ENCODE data around the gene CACNA2D2. TPM values are rescaled to one million over a fixed set of nuclear protein-coding genes. Genes with fewer than 3 reads are reported as not detected.

The CACNA2D2 gene
- total RNA-seq, 4 donors from 2014 or later, result 1.5 to 3.3 (median 2.9) TPM

DNA sequence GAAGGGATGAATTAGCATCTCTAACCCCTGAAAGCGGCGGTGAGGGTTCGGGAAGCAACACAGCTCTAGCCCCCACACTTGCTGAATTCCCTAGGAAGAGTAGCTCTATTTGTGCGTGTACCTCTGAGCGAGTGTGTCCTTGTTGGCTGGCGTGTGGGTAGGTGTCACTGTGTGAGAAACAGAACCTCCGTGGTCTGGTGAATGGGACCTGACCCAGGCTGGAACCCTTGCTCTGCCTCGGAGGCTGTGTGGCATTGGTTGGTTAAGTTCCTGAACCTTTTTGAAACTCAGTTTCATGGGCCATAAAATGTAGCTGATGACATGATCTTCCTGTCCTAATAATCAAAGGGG lies 143.7 kb downstream of the CACNA2D2 start:
- Histone ChIP-seq H3K36me3 (peaks cover 7% of the 10 kb centered on the region in 2 donors), H3K9me3 (no peaks in the 10 kb centered on the region), H3K4me1 (peaks cover 41 to 47% of the 10 kb centered on the region in 2 donors), H3K27ac (peak overlapping the region in 1 of 3 donors; percentile 90), H3K27me3 (no peaks in the 10 kb centered on the region), H3K4me3 (replicated peaks in 1 of 3) (no peak overlapping the region)
- TF ChIP-seq, protein P1, sequence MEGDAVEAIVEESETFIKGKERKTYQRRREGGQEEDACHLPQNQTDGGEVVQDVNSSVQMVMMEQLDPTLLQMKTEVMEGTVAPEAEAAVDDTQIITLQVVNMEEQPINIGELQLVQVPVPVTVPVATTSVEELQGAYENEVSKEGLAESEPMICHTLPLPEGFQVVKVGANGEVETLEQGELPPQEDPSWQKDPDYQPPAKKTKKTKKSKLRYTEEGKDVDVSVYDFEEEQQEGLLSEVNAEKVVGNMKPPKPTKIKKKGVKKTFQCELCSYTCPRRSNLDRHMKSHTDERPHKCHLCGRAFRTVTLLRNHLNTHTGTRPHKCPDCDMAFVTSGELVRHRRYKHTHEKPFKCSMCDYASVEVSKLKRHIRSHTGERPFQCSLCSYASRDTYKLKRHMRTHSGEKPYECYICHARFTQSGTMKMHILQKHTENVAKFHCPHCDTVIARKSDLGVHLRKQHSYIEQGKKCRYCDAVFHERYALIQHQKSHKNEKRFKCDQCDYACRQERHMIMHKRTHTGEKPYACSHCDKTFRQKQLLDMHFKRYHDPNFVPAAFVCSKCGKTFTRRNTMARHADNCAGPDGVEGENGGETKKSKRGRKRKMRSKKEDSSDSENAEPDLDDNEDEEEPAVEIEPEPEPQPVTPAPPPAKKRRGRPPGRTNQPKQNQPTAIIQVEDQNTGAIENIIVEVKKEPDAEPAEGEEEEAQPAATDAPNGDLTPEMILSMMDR (IDR thresholded peaks at IDR 0.05), result no peak
- TF ChIP-seq POLR2A (IDR thresholded peaks at IDR 0.05), result no peak
- no peak for DNase-seq
- intact Hi-C loops (cut with DNase I), result no loop called here
- WGBS, 2 donors, result 31 to 35% methylated on average over 8 of the region's 8 CpGs

DNA sequence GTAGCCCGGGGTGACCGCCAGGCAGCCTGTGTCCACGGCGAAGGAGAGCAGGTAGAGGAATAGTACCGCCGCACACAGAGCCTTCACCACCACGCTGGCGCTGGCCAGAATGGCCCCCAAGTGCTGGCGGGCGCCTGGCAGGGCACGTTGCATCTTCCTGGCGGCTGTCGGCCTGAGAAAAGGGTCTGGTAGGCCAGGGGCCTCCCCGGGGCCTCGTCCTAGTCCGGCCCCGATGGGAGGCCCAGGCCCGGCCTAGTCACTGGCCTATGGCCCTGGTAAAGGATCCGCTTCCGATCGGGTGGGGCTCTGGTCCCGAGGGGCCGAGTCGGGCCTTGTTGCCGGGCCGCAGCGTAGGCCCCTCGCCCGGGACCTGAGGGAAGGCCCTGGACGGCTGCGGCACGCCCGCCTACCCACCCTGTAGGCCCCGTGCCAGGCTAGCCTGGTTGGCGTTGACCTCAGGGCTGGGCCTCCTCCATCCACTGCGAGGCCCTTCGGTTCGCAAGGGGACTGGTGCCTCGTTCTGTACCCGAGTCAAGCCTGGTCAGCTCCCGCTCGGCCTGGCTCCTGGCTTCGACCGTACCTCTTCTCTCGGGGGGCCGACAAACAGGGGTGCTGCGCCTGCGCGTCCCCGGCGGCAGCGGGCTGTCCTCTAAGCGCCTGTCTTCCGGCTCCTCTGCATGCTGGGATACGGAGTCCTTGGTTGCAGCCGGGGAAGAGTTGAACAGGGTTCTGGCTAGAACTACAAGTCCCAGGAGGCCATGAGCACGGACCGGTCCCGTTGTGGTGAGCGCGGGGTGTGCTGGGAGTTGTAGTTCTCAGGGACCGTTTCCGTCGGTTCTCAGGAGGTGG lies 144.3 kb downstream of the CACNA2D2 start, which contains the start of gene TMEM115:
TMEM115 (minus strand) TSS at position 611 of the 849 bp plus-strand sequence; CDS start at position 153, 458 bp downstream.
- WGBS, 2 donors, result 0 to 3% methylated on average over 13 to 14 of the region's 64 CpGs
- H3K9me3 ChIP-seq, result no peaks in the 10 kb centered on the region
- intact Hi-C loops (cut with DNase I), result no loop called here
- peak within 1 kb of the TSS; percentile 58 to 92 (median 87) for H3K4me3 ChIP-seq (replicated peaks in 1 of 3)
- peaks cover 13% of the 10 kb centered on the region in 2 donors for H3K36me3 ChIP-seq
- peak within 1 kb of the TSS; percentile 85 to 90 (median 89) for H3K27ac ChIP-seq
- TF ChIP-seq, protein P1 (IDR thresholded peaks at IDR 0.05), result no peak
- peak; percentile 38 to 83 for TF ChIP-seq POLR2A (IDR thresholded peaks at IDR 0.05)
- DNase-seq, result peak; percentile 98
- H3K27me3 ChIP-seq, result no peaks in the 10 kb centered on the region
- H3K4me1 ChIP-seq, result peaks cover 36 to 44% of the 10 kb centered on the region in 2 donors

DNA sequence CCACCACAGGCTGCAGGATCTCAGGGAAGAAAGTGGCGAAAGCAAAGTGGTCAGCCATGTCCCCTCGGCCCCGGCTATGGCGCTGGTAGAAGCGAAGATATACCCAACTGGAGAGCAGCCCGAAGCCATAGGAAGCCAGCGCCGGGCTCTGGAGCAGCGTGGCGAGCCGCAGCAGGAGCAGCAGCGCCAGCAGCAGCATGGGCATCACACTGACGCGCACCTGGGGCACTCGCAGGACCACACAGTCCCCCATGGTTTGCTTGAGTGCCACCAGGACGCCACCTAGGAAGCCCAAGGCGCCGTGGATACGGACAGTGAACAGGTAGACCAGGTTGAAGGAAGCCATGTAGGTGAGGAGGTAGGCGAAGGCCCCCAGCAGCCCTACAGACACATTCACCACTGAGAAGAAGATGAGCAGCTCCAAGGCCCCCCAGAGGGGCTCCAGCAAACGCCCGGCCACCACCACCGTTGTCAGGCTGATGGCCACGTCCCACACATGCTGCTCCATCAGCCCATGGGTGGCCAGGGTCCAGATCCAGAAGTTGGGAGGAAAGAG lies 145.0 kb downstream of the CACNA2D2 start:
- H3K27me3 ChIP-seq, result no peaks in the 10 kb centered on the region
- no peak for DNase-seq
- peak overlapping the region; percentile 58 to 92 (median 87) for H3K4me3 ChIP-seq (replicated peaks in 1 of 3)
- 22 to 41% methylated on average over 17 to 22 of the region's 24 CpGs for WGBS, 2 donors
- H3K9me3 ChIP-seq, result no peaks in the 10 kb centered on the region
- peaks cover 36 to 44% of the 10 kb centered on the region in 2 donors for H3K4me1 ChIP-seq
- intact Hi-C loops (cut with DNase I), result no loop called here
- H3K36me3 ChIP-seq, result peaks cover 20% of the 10 kb centered on the region in 2 donors
- H3K27ac ChIP-seq, result peak overlapping the region; percentile 85 to 90 (median 89)
- TF ChIP-seq, protein P1 (IDR thresholded peaks at IDR 0.05), result no peak
- no peak for TF ChIP-seq POLR2A (IDR thresholded peaks at IDR 0.05)

DNA sequence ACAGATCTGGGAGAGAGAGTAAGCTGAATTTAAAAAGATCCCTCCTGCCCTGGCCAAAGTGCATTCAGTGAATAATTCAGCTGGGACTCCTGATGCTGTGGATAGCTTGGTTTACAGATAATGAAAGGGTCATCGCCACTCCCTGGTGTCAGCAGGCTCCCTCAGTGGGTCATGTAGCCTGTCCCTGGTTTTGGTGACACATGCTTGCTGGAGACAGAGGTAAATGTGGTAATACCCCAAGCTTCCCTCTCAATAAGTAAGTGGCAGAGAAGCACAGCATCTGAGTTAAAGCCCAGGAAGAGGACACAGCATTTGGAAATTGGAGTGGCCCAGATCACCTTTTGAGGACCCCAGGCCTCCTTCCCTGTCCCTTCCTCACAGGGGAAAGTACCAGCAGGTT lies 146.0 kb downstream of the CACNA2D2 start:
- TF ChIP-seq, protein P1 (IDR thresholded peaks at IDR 0.05), result no peak
- no peak for TF ChIP-seq POLR2A (IDR thresholded peaks at IDR 0.05)
- peak overlapping the region in 1 of 3 donors; percentile 87 for H3K4me3 ChIP-seq (replicated peaks in 1 of 3)
- no peaks in the 10 kb centered on the region for H3K9me3 ChIP-seq
- no peaks in the 10 kb centered on the region for H3K27me3 ChIP-seq
- intact Hi-C loops (cut with DNase I), result no loop called here
- H3K36me3 ChIP-seq, result peaks cover 23 to 28% of the 10 kb centered on the region in 2 donors
- no peak for DNase-seq
- H3K4me1 ChIP-seq, result peaks cover 36 to 44% of the 10 kb centered on the region in 2 donors
- 73 to 83% methylated on average over 1 of the region's 1 CpG for WGBS, 2 donors
- peak overlapping the region; percentile 27 to 90 (median 85) for H3K27ac ChIP-seq
